C4-2B (cell line): ENCODE results near the gene BTBD16.

Source experiments
- ZFX ChIP-seq: fragments of 450-650 bp; IDR thresholded peaks from 2 replicates; pipeline ENCODE4 v1.6.1; 2017
- TF ChIP-seq, protein P1 (sequence below): fragments of 450-650 bp; conservative IDR thresholded peaks from 2 replicates; pipeline ENCODE4 v1.5.1; 2017; ENCODE audit warnings: mild to moderate bottlenecking

DNA sequence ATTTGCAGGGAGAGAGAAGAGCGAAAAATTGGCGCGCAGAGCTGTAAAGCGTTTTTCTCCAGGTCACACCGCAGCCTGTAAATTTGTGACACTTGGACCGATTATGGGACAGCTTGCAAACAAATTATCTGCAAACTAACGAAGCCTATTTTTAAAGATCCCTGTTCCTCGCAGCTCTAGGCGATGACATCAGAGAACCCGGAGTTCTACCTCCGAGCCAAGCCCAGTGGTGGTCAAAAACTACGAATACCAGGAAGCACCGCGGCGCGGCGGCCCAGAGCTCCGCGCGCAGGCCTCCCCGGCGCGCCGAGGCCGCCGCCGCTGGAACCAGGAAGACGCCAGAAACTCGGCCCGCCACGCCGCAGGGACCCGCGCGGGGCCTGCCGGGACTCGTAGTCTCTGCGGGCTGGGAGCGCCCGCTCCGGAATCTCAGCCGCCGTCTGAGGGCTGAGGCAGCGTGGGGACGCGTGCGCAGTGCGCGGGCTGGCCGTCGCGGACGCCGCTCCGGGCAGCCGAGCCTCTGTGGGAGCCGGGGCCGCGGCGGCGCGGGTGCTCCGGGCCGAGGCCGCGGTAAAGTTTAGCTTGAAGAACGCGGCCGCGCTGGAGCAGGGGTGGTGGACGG is 103.3 kb downstream of the BTBD16 start, which contains the start of gene PLEKHA1:
- TF ChIP-seq, protein P1, sequence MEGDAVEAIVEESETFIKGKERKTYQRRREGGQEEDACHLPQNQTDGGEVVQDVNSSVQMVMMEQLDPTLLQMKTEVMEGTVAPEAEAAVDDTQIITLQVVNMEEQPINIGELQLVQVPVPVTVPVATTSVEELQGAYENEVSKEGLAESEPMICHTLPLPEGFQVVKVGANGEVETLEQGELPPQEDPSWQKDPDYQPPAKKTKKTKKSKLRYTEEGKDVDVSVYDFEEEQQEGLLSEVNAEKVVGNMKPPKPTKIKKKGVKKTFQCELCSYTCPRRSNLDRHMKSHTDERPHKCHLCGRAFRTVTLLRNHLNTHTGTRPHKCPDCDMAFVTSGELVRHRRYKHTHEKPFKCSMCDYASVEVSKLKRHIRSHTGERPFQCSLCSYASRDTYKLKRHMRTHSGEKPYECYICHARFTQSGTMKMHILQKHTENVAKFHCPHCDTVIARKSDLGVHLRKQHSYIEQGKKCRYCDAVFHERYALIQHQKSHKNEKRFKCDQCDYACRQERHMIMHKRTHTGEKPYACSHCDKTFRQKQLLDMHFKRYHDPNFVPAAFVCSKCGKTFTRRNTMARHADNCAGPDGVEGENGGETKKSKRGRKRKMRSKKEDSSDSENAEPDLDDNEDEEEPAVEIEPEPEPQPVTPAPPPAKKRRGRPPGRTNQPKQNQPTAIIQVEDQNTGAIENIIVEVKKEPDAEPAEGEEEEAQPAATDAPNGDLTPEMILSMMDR, result no peak
- no peak for TF ChIP-seq ZFX
